Neural cell (in vitro differentiated cells): ENCODE results near the gene PSMA4.
A peak's percentile ranks its signal among the peaks of the same experiment; 100 is the strongest.

Experiments used
- EP300 ChIP-seq: fragments of 450-650 bp; conservative IDR thresholded peaks from 2 replicates; pipeline ENCODE4 v1.6.1; 2014; ENCODE audit warnings: antibody characterized with exemption, mild to moderate bottlenecking, moderate library complexity; ENCODE audit not compliant: poor library complexity, severe bottlenecking
- EZH2 ChIP-seq: fragments of 200-600, 300-800 bp; shearing (Covaris generic), sonication (generic); IDR thresholded peaks from 2 replicates; pipeline ENCODE4 v1.6.1; 2014; ENCODE audit warnings: antibody characterized with exemption, low read length, borderline replicate concordance, mild to moderate bottlenecking; ENCODE audit not compliant: insufficient read depth, poor library complexity, severe bottlenecking
- POLR2AphosphoS5 ChIP-seq: IDR thresholded peaks from 2 replicates; pipeline ENCODE4 v1.6.1; 2012
- RAD21 ChIP-seq: fragments of 450-650 bp; conservative IDR thresholded peaks from 2 replicates; pipeline ENCODE4 v1.6.1; 2014; ENCODE audit warnings: antibody characterized with exemption, mild to moderate bottlenecking, moderate library complexity
- TF ChIP-seq, protein P1 (sequence below): fragments of 450-650 bp; IDR thresholded peaks from 2 replicates; pipeline ENCODE4 v1.5.1; 2014; ENCODE audit warnings: antibody characterized with exemption, mild to moderate bottlenecking, moderate library complexity; ENCODE audit not compliant: poor library complexity, severe bottlenecking
- TF ChIP-seq, protein P2 (sequence below): IDR thresholded peaks from 2 replicates; pipeline ENCODE4 v1.6.1; 2012; ENCODE audit warnings: borderline replicate concordance

DNA sequence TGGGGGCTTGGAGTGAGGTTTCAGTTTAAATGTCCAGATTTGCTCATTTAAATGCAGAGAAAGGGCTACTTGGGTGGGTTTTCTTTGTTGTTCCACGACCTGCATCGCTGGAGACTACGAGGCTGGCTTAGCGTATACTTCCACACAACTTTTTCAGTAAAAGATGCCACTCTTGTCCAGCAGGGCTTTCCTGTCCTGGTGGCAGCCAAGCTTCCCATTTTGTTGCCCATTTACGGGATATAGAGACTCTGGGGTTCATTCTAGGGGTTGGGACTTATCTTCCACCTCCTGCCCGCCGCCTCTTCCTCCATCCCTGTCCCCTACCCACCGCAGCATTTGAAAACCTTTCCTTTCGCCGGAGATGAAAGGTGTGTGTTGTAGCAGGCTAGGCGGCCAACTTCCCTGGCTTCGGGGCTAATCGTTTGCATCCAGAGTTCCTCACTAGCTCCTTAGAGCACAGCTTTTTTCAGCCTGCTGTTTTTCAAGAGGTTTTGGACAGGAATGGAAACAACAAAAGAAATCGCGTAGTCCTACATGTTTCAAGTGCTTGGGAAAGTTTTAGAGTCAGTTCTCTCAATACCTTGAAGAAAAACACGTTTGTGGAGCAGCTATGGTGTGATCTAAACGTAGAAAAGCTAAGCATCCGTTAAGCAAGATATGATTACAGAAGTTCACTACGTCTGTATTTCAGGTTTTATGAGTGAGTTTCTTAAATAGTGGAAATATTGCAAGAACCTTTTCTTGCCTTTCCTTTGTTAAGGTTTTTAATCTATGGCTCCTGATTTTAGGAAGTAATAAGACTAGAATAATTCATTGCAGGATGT is 25.9 kb downstream of the PSMA4 start:
- TF ChIP-seq, protein P1, sequence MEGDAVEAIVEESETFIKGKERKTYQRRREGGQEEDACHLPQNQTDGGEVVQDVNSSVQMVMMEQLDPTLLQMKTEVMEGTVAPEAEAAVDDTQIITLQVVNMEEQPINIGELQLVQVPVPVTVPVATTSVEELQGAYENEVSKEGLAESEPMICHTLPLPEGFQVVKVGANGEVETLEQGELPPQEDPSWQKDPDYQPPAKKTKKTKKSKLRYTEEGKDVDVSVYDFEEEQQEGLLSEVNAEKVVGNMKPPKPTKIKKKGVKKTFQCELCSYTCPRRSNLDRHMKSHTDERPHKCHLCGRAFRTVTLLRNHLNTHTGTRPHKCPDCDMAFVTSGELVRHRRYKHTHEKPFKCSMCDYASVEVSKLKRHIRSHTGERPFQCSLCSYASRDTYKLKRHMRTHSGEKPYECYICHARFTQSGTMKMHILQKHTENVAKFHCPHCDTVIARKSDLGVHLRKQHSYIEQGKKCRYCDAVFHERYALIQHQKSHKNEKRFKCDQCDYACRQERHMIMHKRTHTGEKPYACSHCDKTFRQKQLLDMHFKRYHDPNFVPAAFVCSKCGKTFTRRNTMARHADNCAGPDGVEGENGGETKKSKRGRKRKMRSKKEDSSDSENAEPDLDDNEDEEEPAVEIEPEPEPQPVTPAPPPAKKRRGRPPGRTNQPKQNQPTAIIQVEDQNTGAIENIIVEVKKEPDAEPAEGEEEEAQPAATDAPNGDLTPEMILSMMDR, result peak; percentile 29
- TF ChIP-seq EZH2, result no peak
- no peak for TF ChIP-seq EP300
- TF ChIP-seq POLR2AphosphoS5, result no peak
- TF ChIP-seq, protein P2, sequence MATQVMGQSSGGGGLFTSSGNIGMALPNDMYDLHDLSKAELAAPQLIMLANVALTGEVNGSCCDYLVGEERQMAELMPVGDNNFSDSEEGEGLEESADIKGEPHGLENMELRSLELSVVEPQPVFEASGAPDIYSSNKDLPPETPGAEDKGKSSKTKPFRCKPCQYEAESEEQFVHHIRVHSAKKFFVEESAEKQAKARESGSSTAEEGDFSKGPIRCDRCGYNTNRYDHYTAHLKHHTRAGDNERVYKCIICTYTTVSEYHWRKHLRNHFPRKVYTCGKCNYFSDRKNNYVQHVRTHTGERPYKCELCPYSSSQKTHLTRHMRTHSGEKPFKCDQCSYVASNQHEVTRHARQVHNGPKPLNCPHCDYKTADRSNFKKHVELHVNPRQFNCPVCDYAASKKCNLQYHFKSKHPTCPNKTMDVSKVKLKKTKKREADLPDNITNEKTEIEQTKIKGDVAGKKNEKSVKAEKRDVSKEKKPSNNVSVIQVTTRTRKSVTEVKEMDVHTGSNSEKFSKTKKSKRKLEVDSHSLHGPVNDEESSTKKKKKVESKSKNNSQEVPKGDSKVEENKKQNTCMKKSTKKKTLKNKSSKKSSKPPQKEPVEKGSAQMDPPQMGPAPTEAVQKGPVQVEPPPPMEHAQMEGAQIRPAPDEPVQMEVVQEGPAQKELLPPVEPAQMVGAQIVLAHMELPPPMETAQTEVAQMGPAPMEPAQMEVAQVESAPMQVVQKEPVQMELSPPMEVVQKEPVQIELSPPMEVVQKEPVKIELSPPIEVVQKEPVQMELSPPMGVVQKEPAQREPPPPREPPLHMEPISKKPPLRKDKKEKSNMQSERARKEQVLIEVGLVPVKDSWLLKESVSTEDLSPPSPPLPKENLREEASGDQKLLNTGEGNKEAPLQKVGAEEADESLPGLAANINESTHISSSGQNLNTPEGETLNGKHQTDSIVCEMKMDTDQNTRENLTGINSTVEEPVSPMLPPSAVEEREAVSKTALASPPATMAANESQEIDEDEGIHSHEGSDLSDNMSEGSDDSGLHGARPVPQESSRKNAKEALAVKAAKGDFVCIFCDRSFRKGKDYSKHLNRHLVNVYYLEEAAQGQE, result no peak
- TF ChIP-seq RAD21, result no peak
